ENCODE measurements around the gene PPP1R9A. TPM values are rescaled to one million over a fixed set of nuclear protein-coding genes. Genes with fewer than 3 reads are reported as not detected.

The PPP1R9A gene
- total and polyA plus RNA-seq, 10 of the 15 experiments (the other 5 are each of a cell fraction or from before 2014, with no cell fraction given): 0.04 to 0.12 TPM; not detected in 8

GRCh38 chr7:95018021-95018420 is 110.6 kb downstream of the PPP1R9A start (continued):
- no peak for TF ChIP-seq YBX1 (IDR thresholded peaks at IDR 0.05)
- TF ChIP-seq ZBTB11 (CRISPR knock-in tag; IDR thresholded peaks at IDR 0.05): no peak
- TF ChIP-seq ZBTB40 (IDR thresholded peaks at IDR 0.05; ENCODE audit: borderline replicate concordance): no peak
- no peak for TF ChIP-seq HCFC1 (IDR thresholded peaks at IDR 0.05; ENCODE audit: low read length)
- no peak for TF ChIP-seq ATF2 (IDR thresholded peaks at IDR 0.05; ENCODE audit: low read length)
- TF ChIP-seq FOXK2 (IDR thresholded peaks at IDR 0.05): no peak
- TF ChIP-seq ZNF274 (IDR thresholded peaks at IDR 0.05; ENCODE audit: insufficient read depth, insufficient read length): no peak

Data from GM12878 (cell line).